Omental fat pad (tissue), 4 donors: ENCODE data around the gene PLEKHG4B. TPM values are rescaled to one million over a fixed set of nuclear protein-coding genes. Genes with fewer than 3 reads are reported as not detected.

Experiments
- ATAC-seq: fragments of 150-250 bp; one replicate; pipeline ENCODE4 v1.9.1; 2016; ENCODE audit warnings: mild to moderate bottlenecking, moderate library complexity; ENCODE audit not compliant: low FRiP score
- DNase-seq: peaks from one replicate; pipeline ENCODE4 v3.0.0-alpha.2; 2019; ENCODE audit warnings: low spot score
- CTCF ChIP-seq, 3 donors: fragments of 450-650 bp; IDR thresholded peaks; one replicate each; pipeline ENCODE4 v1.5.1; 2016 to 2017; ENCODE audit warnings: antibody characterized with exemption in 3 of 3, mild to moderate bottlenecking in 3 of 3, moderate library complexity in 2 of 3
- total RNA-seq, 4 donors: library from RNA; depleted of rRNA; stranded (reverse); fragments of >200 nt; gene quantifications; one replicate each; pipeline ENCODE4 v1.1.0, GENCODE V29; 2016

PLEKHG4B gene
- total RNA-seq, 4 donors from 2014 or later = 0.44 to 0.65 (median 0.60) TPM; not detected in 1

GRCh38 chr5:174876-175465, 83.0 kb downstream of the PLEKHG4B start:
- no peak for TF ChIP-seq CTCF (IDR thresholded peaks at IDR 0.05)
- ATAC-seq (no peak), DNase-seq (no peak)

- ATAC-seq (no peak), DNase-seq (no peak)
- TF ChIP-seq CTCF (IDR thresholded peaks at IDR 0.05) = no peak
Observed at GRCh38 chr5:176296-176823, 84.4 kb downstream of the PLEKHG4B start.

GRCh38 chr5:178110-178509, 86.1 kb downstream of the PLEKHG4B start:
- TF ChIP-seq CTCF (IDR thresholded peaks at IDR 0.05) = no peak
- ATAC-seq = no peak
- no peak for DNase-seq

DNA sequence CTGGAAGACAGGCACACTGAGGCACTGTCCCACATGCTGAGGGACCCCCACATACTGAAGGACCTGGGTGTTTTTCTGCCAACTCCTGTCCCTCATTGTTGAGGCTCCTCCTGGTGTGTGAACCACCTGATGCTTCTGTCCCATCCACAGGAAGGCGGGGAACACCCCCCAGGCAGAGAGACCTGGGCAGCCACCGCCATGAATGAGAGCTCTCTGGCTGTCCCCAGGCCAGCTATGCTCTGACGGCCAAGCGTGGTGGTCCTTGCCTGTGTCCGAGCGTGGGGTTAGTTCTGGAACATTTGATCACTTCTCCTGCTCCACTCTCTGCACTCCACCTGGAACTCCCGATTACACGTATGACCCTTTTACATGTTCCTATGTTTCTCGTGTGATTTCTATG, 87.4 kb downstream of the PLEKHG4B start:
- ATAC-seq = no peak
- no peak for TF ChIP-seq CTCF (IDR thresholded peaks at IDR 0.05)
- no peak for DNase-seq

GRCh38 chr5:180286-180918, 88.4 kb downstream of the PLEKHG4B start:
- no peak for ATAC-seq
- no peak for TF ChIP-seq CTCF (IDR thresholded peaks at IDR 0.05)
- DNase-seq = no peak

DNA sequence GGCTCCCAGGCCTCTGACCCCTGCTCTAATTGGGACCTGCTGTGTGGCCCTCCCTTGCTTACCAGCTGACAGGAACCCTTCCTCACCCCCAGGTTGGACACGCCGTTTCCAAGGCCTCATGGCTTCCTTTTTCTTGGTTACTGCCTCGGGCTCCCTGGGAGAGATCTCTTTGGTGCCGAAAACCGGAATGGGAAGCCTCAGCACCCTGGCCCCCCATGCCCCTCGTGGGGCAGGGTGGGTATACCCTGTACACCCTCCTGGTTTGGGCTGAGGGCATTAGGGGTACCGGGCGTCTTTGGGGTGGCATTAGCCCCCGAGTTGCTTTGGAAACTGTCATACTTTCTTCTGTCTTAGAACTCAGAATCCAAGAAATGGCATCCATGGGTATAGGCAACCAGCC, 89.2 kb downstream of the PLEKHG4B start:
- no peak for ATAC-seq
- no peak for DNase-seq

More for the DNA sequence above, 89.2 kb downstream of the PLEKHG4B start:
- TF ChIP-seq CTCF (IDR thresholded peaks at IDR 0.05) = no peak
